OCI-LY3 (cell line): Measurements from ENCODE around the gene TEX36.

Experiments used
- H2AFZ ChIP-seq: fragments of 200-600, 300-600 bp; shearing (Covaris generic); 2 replicates; pipeline ENCODE4 v1.6.0; 2014; ENCODE audit warnings: antibody characterized with exemption, low read depth, low read length
- H3K27ac ChIP-seq: fragments of 200-600, 300-600 bp; sonication (generic); 2 replicates; pipeline ENCODE4 v1.5.1; 2014; ENCODE audit warnings: mild to moderate bottlenecking, low read length, moderate library complexity, mixed read lengths
- H3K27me3 ChIP-seq: fragments of 200-600, 300-600 bp; sonication (generic); 2 replicates; pipeline ENCODE4 v1.6.1; 2014; ENCODE audit warnings: low read depth, low read length, mixed read lengths
- H3K36me3 ChIP-seq: fragments of 200-600, 300-600 bp; sonication (generic); replicated peaks from 2 replicates; pipeline ENCODE3; 2014; ENCODE audit warnings: low read depth, low read length, mixed read lengths
- H3K4me1 ChIP-seq: fragments of 300-600, 200-600 bp; sonication (generic); 2 replicates; pipeline ENCODE4 v1.6.1; 2014; ENCODE audit warnings: low read length, mixed read lengths
- H3K4me2 ChIP-seq: fragments of 200-600, 300-600 bp; sonication (generic); 2 replicates; pipeline ENCODE4 v1.6.1; 2014; ENCODE audit warnings: low read length, mixed read lengths
- H3K4me3 ChIP-seq: fragments of 300-600, 200-600 bp; sonication (generic); 2 replicates; pipeline ENCODE4 v1.5.1; 2014; ENCODE audit warnings: antibody characterized with exemption, mild to moderate bottlenecking, low read length, moderate library complexity
- H3K79me2 ChIP-seq: fragments of 300-600, 200-600 bp; shearing (Covaris generic); 2 replicates; pipeline ENCODE4 v1.6.1; 2014; ENCODE audit warnings: mild to moderate bottlenecking, low read length, mixed read lengths
- H3K9ac ChIP-seq: fragments of 300-600, 200-600 bp; shearing (Covaris generic); 2 replicates; pipeline ENCODE4 v1.6.0; 2014; ENCODE audit warnings: mild to moderate bottlenecking, low read length, moderate library complexity
- H3K9me3 ChIP-seq: fragments of 200-600, 300-600 bp; shearing (Covaris generic); 2 replicates; pipeline ENCODE4 v1.6.1; 2014; ENCODE audit warnings: low read length, mixed read lengths; ENCODE audit not compliant: insufficient read depth
- H4K20me1 ChIP-seq: fragments of 200-600, 300-600 bp; sonication (generic); 2 replicates; pipeline ENCODE4 v1.6.1; 2016; ENCODE audit warnings: low read length, mixed read lengths; ENCODE audit not compliant: insufficient read depth
- EZH2phosphoT487 ChIP-seq: fragments of 200-600 bp; shearing (Covaris generic); IDR thresholded peaks from 2 replicates; pipeline ENCODE4 v1.6.1; 2018; ENCODE audit warnings: antibody characterized with exemption, mixed run types, low read depth
- TF ChIP-seq, protein P1 (sequence below): fragments of 200-600, 300-600 bp; sonication (generic); IDR thresholded peaks from 2 replicates; pipeline ENCODE4 v1.5.1; 2014; ENCODE audit warnings: antibody characterized with exemption, low read length, low read depth

TEX36 gene

DNA sequence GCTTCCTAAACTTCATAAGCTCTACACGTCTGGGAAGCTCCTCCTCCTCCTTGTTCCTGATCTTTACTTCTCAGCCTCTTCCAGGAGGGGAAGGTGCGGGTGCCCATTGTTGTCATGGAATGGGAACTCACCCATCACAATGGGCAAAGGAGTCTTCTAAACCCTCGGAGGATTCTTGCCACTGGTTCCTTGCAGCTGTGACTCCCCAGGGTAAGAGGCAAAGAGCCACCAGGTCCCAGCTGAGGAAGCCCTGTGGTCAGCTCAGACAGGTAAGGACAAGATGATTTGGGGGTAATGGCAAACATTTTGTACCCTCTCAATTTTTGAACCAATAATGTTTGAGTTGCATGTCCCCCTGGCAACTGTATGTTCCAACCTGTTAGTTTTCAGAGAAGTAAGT, at the start of gene TEX36:
TEX36 (minus strand) TSS at position 101 of the 400 bp plus-strand sequence. CDS start 174 bp downstream, outside the sequence.
- Histone ChIP-seq H3K27ac (no peak within 1 kb of the TSS), H3K79me2 (no peaks in the 10 kb centered on the region), H3K4me1 (no peaks in the 10 kb centered on the region), H3K4me3 (no peak within 1 kb of the TSS), H3K9ac (no peak within 1 kb of the TSS), H3K9me3 (no peaks in the 10 kb centered on the region), H3K36me3 (no peaks in the 10 kb centered on the region), H4K20me1 (no peaks in the 10 kb centered on the region), H3K27me3 (peaks cover 5% of the 10 kb centered on the region; the same call in 1 of the 2 replicates), H2AFZ (no peak within 1 kb of the TSS), H3K4me2 (no peak within 1 kb of the TSS)
- TF ChIP-seq, protein P1, sequence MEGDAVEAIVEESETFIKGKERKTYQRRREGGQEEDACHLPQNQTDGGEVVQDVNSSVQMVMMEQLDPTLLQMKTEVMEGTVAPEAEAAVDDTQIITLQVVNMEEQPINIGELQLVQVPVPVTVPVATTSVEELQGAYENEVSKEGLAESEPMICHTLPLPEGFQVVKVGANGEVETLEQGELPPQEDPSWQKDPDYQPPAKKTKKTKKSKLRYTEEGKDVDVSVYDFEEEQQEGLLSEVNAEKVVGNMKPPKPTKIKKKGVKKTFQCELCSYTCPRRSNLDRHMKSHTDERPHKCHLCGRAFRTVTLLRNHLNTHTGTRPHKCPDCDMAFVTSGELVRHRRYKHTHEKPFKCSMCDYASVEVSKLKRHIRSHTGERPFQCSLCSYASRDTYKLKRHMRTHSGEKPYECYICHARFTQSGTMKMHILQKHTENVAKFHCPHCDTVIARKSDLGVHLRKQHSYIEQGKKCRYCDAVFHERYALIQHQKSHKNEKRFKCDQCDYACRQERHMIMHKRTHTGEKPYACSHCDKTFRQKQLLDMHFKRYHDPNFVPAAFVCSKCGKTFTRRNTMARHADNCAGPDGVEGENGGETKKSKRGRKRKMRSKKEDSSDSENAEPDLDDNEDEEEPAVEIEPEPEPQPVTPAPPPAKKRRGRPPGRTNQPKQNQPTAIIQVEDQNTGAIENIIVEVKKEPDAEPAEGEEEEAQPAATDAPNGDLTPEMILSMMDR = no peak
- TF ChIP-seq EZH2phosphoT487 = no peak

- H3K4me3 ChIP-seq = no peak overlapping the region
- no peaks in the 10 kb centered on the region for H3K9me3 ChIP-seq
- H3K4me2 ChIP-seq = no peak overlapping the region
- no peak overlapping the region for H3K9ac ChIP-seq
- H3K79me2 ChIP-seq = peaks cover 4% of the 10 kb centered on the region
- no peaks in the 10 kb centered on the region for H3K27me3 ChIP-seq
- H2AFZ ChIP-seq = no peak overlapping the region
- H4K20me1 ChIP-seq = no peaks in the 10 kb centered on the region
- TF ChIP-seq, protein P1 = no peak
- no peak for TF ChIP-seq EZH2phosphoT487
- H3K4me1 ChIP-seq = no peaks in the 10 kb centered on the region
- H3K36me3 ChIP-seq = peaks cover 74% of the 10 kb centered on the region
- H3K27ac ChIP-seq = no peak overlapping the region
These were observed 44.5 kb upstream of the TEX36 start for GRCh38 chr10:125727436-125727835.

DNA sequence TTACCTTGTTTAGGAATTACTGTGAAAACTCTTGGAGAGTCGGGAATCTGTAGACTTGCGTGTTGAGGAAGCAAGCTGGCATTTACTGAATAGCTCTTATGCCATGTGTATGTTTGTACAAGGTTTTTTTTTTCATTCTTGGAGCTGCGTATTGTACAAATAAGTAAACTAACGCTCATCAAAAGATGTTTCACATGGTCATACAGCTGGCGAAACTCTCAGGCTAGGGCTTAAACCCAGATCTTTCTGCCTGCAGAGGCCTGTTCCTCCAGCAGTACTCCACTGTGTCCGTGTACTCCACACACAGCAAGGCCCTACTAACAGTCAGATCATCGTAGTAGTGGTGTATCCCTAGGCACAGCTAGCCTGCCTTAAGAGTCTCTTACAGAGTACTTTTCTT, 44.0 kb upstream of the TEX36 start:
- Histone ChIP-seq H3K4me3 (no peak overlapping the region), H3K27ac (no peak overlapping the region), H4K20me1 (no peaks in the 10 kb centered on the region), H3K4me2 (no peak overlapping the region), H3K4me1 (peaks cover 2% of the 10 kb centered on the region; the same call in 1 of the 2 replicates), H3K36me3 (peaks cover 74% of the 10 kb centered on the region), H3K79me2 (peaks cover 9% of the 10 kb centered on the region), H3K27me3 (no peaks in the 10 kb centered on the region), H3K9me3 (no peaks in the 10 kb centered on the region), H3K9ac (no peak overlapping the region), H2AFZ (no peak overlapping the region)
- no peak for TF ChIP-seq EZH2phosphoT487
- TF ChIP-seq, protein P1 = no peak

DNA sequence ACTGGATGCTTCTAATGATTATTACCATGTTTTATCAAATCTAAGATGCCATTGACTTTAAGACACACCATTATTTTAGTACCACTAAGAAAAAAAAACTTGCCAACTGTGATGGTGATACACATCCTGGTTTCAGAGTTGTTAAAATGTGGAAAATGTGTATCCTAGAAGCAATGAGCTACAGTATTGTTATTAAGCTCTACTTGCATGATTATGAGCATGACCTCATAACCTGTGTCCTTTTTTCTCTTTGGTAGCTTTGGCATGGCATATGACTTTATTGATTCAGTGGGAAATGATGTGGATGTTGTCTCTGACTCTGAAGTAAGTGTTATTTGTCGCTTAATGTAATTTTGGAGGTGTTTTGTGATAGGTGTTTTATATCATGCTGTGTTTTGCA, 39.8 kb upstream of the TEX36 start:
- Histone ChIP-seq H3K27me3 (no peaks in the 10 kb centered on the region), H3K4me3 (no peak overlapping the region), H3K9ac (no peak overlapping the region), H4K20me1 (no peaks in the 10 kb centered on the region), H2AFZ (no peak overlapping the region), H3K4me2 (no peak overlapping the region), H3K27ac (no peak overlapping the region), H3K79me2 (peaks cover 33% of the 10 kb centered on the region), H3K9me3 (no peaks in the 10 kb centered on the region), H3K36me3 (peaks cover 51% of the 10 kb centered on the region), H3K4me1 (peaks cover 19% of the 10 kb centered on the region)
- TF ChIP-seq, protein P1 = no peak
- TF ChIP-seq EZH2phosphoT487 = no peak
